ENCODE results near the gene RBPJ. TPM values are rescaled to one million over a fixed set of nuclear protein-coding genes. Genes with fewer than 3 reads are reported as not detected.
"Not testable (repeated sequence)": the region's sequence is repeated elsewhere in the genome, so short reads cannot be mapped to it uniquely, and the experiment has no call there.

RBPJ gene
- total RNA-seq, 4 donors from 2014 or later = 67.1 to 80.2 (median 76.5) TPM

- TF ChIP-seq EP300 (IDR thresholded peaks at IDR 0.05) = no peak
- TF ChIP-seq POLR2A (IDR thresholded peaks at IDR 0.05) = no peak
- no peak for TF ChIP-seq CTCF (IDR thresholded peaks at IDR 0.05)
- no peaks in the 10 kb centered on the region for H3K9me3 ChIP-seq
- peaks cover 0 to 13% (median 2%) of the 10 kb centered on the region in 4 donors for H3K4me1 ChIP-seq
- 75 to 79% methylated on average over 3 of the region's 3 CpGs for WGBS, 2 donors
- DNase-seq (ENCODE audit: low spot score in 2 of 2) = no peak
- no peak overlapping the region for H3K4me3 ChIP-seq
- peaks cover 0 to 38% (median 0%) of the 10 kb centered on the region in 3 donors for H3K36me3 ChIP-seq
- no peaks in the 10 kb centered on the region for H3K27me3 ChIP-seq
- no peak overlapping the region for H3K27ac ChIP-seq
Observed at GRCh38 chr4:26385690-26386089, 64.9 kb downstream of the RBPJ start.

- H3K36me3 ChIP-seq = peaks cover 0 to 41% (median 0%) of the 10 kb centered on the region in 3 donors
- WGBS, 2 donors = 78 to 86% methylated on average over 2 of the region's 2 CpGs
- TF ChIP-seq EP300 (IDR thresholded peaks at IDR 0.05) (no peak), CTCF (IDR thresholded peaks at IDR 0.05) (no peak), POLR2A (IDR thresholded peaks at IDR 0.05) (no peak)
- H3K4me1 ChIP-seq = peaks cover 0 to 10% (median 2%) of the 10 kb centered on the region in 4 donors
- H3K9me3 ChIP-seq = no peaks in the 10 kb centered on the region
- no peak overlapping the region for H3K4me3 ChIP-seq
- no peaks in the 10 kb centered on the region for H3K27me3 ChIP-seq
- no peak overlapping the region for H3K27ac ChIP-seq
- no peak for DNase-seq (ENCODE audit: low spot score in 2 of 2)
Observed at GRCh38 chr4:26386386-26386785, 65.6 kb downstream of the RBPJ start.

- Histone ChIP-seq H3K4me3 (no peak overlapping the region), H3K9me3 (no peaks in the 10 kb centered on the region), H3K36me3 (peaks cover 0 to 60% (median 0%) of the 10 kb centered on the region in 3 donors), H3K4me1 (peaks cover 0 to 7% (median 0%) of the 10 kb centered on the region in 4 donors), H3K27ac (no peak overlapping the region), H3K27me3 (no peaks in the 10 kb centered on the region)
- 97 to 99% methylated on average over 5 of the region's 5 CpGs for WGBS, 2 donors
- no peak for DNase-seq (ENCODE audit: low spot score in 2 of 2)
- TF ChIP-seq POLR2A (IDR thresholded peaks at IDR 0.05) (no peak), EP300 (IDR thresholded peaks at IDR 0.05) (no peak), CTCF (IDR thresholded peaks at IDR 0.05) (no peak)
Observed at GRCh38 chr4:26388671-26389070, 67.9 kb downstream of the RBPJ start.

- Histone ChIP-seq H3K4me1 (peaks cover 0 to 13% (median 0%) of the 10 kb centered on the region in 4 donors), H3K27ac (no peak overlapping the region), H3K9me3 (no peaks in the 10 kb centered on the region), H3K4me3 (no peak overlapping the region), H3K27me3 (no peaks in the 10 kb centered on the region), H3K36me3 (peaks cover 0 to 27% (median 0%) of the 10 kb centered on the region in 3 donors)
- 63 to 65% methylated on average over 5 of the region's 5 CpGs for WGBS, 2 donors
- TF ChIP-seq POLR2A (IDR thresholded peaks at IDR 0.05) = no peak
- no peak for TF ChIP-seq EP300 (IDR thresholded peaks at IDR 0.05)
- no peak for TF ChIP-seq CTCF (IDR thresholded peaks at IDR 0.05)
- no peak for DNase-seq (ENCODE audit: low spot score in 2 of 2)
Observed at GRCh38 chr4:26397086-26397485, 76.3 kb downstream of the RBPJ start.

GRCh38 chr4:26400132-26400531, 79.3 kb downstream of the RBPJ start:
- no peak for TF ChIP-seq CTCF (IDR thresholded peaks at IDR 0.05)
- TF ChIP-seq EP300 (IDR thresholded peaks at IDR 0.05) = no peak
- no peak for TF ChIP-seq POLR2A (IDR thresholded peaks at IDR 0.05)
- no peak overlapping the region for H3K4me3 ChIP-seq
- peaks cover 0 to 5% (median 0%) of the 10 kb centered on the region in 3 donors for H3K36me3 ChIP-seq
- no peaks in the 10 kb centered on the region for H3K27me3 ChIP-seq
- no peak overlapping the region for H3K27ac ChIP-seq
- DNase-seq (ENCODE audit: low spot score in 2 of 2) = no peak
- 97% methylated on average over 1 of the region's 1 CpG for WGBS, 2 donors
- H3K9me3 ChIP-seq = no peaks in the 10 kb centered on the region
- H3K4me1 ChIP-seq = peaks cover 0 to 13% (median 0%) of the 10 kb centered on the region in 4 donors

GRCh38 chr4:26402017-26402416, 81.2 kb downstream of the RBPJ start:
- H3K27ac ChIP-seq; DNase-seq (ENCODE audit: low spot score in 2 of 2); H3K4me3 ChIP-seq; H3K4me1 ChIP-seq; H3K27me3 ChIP-seq: not testable (repeated sequence)
- Histone ChIP-seq H3K9me3 (peaks cover 0 to 11% (median 0%) of the 10 kb centered on the region in 4 donors), H3K36me3 (peaks cover 0 to 18% (median 2%) of the 10 kb centered on the region in 3 donors)
- 95 to 100% methylated on average over 3 of the region's 3 CpGs for WGBS, 2 donors

All from tibial nerve (tissue), 4 donors.